Endothelial cell of umbilical vein (primary cell): ENCODE results near the gene ABL1. TPM values are rescaled to one million over a fixed set of nuclear protein-coding genes. Genes with fewer than 3 reads are reported as not detected.
A peak's percentile ranks its signal among the peaks of the same experiment; 100 is the strongest.

Experiments
- BruUV-seq: library from RNA; stranded (reverse); fragments of 400-500 nt; replicated peaks from 2 replicates; lab custom pipeline; 2021; lab: Mats Ljungman, UMichigan
- CTCF ChIA-PET: fragments of 300-600, 350-600 bp; sonication (Branson Sonifier 250); formaldehyde crosslinking; loops from one replicate; lab custom pipeline; 2021; ENCODE audit warnings: antibody characterized with exemption, inconsistent platforms; lab: Charles Lee
- POLR2A ChIA-PET: fragments of 300-600, 350-600 bp; sonication (Branson Sonifier 250); formaldehyde crosslinking; loops from one replicate; lab custom pipeline; 2021; ENCODE audit warnings: antibody characterized with exemption, inconsistent platforms; lab: Charles Lee
- DNase-seq: peaks from one replicate; pipeline ENCODE4 v3.0.0-alpha.2; 2011; ENCODE audit warnings: low read depth, low spot score
- FAIRE-seq: peaks from 2 replicates; lab custom pipeline; 2011; peaks lifted over from hg19 to GRCh38; lab: Jason Lieb, UNC
- H2AFZ ChIP-seq: 2 replicates; pipeline ENCODE4 v1.6.0; 2012; ENCODE audit warnings: low read depth, low read length, control low read depth, inconsistent platforms
- H3K27ac ChIP-seq: 2 replicates; pipeline ENCODE4 v1.5.1; 2011; ENCODE audit warnings: low read depth, mild to moderate bottlenecking, control low read depth, low read length, moderate library complexity; ENCODE audit not compliant: insufficient read depth
- H3K27me3 ChIP-seq, 2 experiments: 2 replicates each; pipeline versions ENCODE4 v1.6.0 to v1.6.1; 2011; ENCODE audit warnings: low read length in 2 of 2, mixed read lengths in 1 of 2; ENCODE audit not compliant: control insufficient read depth in 2 of 2, insufficient read depth in 2 of 2
- H3K36me3 ChIP-seq, 2 experiments: 2 replicates in 1 of 2; 3 replicates in 1 of 2; pipeline ENCODE4 v1.5.1; 2011; ENCODE audit warnings: low read length in 2 of 2, mild to moderate bottlenecking in 1 of 2, moderate library complexity in 1 of 2; ENCODE audit not compliant: control insufficient read depth in 2 of 2, insufficient read depth in 2 of 2; ENCODE audit errors: extremely low read depth in 1 of 2
- H3K4me1 ChIP-seq: 3 replicates; pipeline ENCODE4 v1.5.1; 2011; ENCODE audit warnings: mild to moderate bottlenecking, low read length; ENCODE audit not compliant: control insufficient read depth, insufficient read depth; ENCODE audit errors: extremely low read depth
- H3K4me2 ChIP-seq: 2 replicates; pipeline ENCODE4 v1.6.1; 2011; ENCODE audit warnings: low read length, control low read depth, mixed read lengths; ENCODE audit not compliant: insufficient read depth
- H3K4me3 ChIP-seq, 3 experiments: fragments of 200-600 bp in 1 of 3; sonication (generic), shearing (Covaris generic) in 1 of 3; replicated peaks in 1 of 3; 2 replicates each; pipeline ENCODE4 v1.5.1; 2011 to 2016; ENCODE audit warnings: control low read depth in 3 of 3, low read length in 3 of 3, mild to moderate bottlenecking in 2 of 3, inconsistent platforms in 1 of 3, low read depth in 1 of 3, moderate library complexity in 1 of 3; ENCODE audit not compliant: insufficient read depth in 1 of 3
- H3K79me2 ChIP-seq: 2 replicates; pipeline ENCODE4 v1.6.0; 2012; ENCODE audit warnings: low read length, inconsistent platforms; ENCODE audit not compliant: control insufficient read depth, insufficient read depth
- H3K9ac ChIP-seq: replicated peaks from 2 replicates; pipeline ENCODE3; 2011; ENCODE audit warnings: low read length, control low read depth; ENCODE audit not compliant: insufficient read depth; ENCODE audit errors: extremely low read depth
- H3K9me1 ChIP-seq: replicated peaks from 3 replicates; pipeline ENCODE4 v1.6.0; 2011; ENCODE audit warnings: mild to moderate bottlenecking, low read length; ENCODE audit not compliant: control insufficient read depth, insufficient read depth; ENCODE audit errors: extremely low read depth
- H3K9me3 ChIP-seq: replicated peaks from 2 replicates; pipeline ENCODE4 v1.5.1; 2012; ENCODE audit warnings: low read length, inconsistent platforms; ENCODE audit not compliant: control insufficient read depth, insufficient read depth
- H4K20me1 ChIP-seq: replicated peaks from 2 replicates; pipeline ENCODE3; 2011; ENCODE audit warnings: mild to moderate bottlenecking, low read length; ENCODE audit not compliant: control insufficient read depth, insufficient read depth; ENCODE audit errors: extremely low read depth
- EZH2 ChIP-seq: IDR thresholded peaks from 2 replicates; pipeline ENCODE4 v1.6.1; 2012; ENCODE audit warnings: borderline replicate concordance, low read depth, mild to moderate bottlenecking, moderate library complexity, low read length, inconsistent platforms; ENCODE audit not compliant: severe bottlenecking
- FOS ChIP-seq: IDR thresholded peaks from 2 replicates; pipeline ENCODE4 v1.6.1; 2011; ENCODE audit warnings: mild to moderate bottlenecking, low read length, moderate library complexity, borderline replicate concordance; ENCODE audit not compliant: insufficient read depth
- GATA2 ChIP-seq: IDR thresholded peaks from 2 replicates; pipeline ENCODE4 v1.7.0; 2011; ENCODE audit warnings: low read depth, mild to moderate bottlenecking, moderate library complexity, mixed read lengths, low read length; ENCODE audit not compliant: insufficient read length, insufficient read depth
- JUN ChIP-seq: IDR thresholded peaks from 2 replicates; pipeline ENCODE4 v1.6.1; 2011; ENCODE audit warnings: borderline replicate concordance, low read depth; ENCODE audit not compliant: insufficient read length, insufficient read depth
- MYC ChIP-seq: IDR thresholded peaks from one replicate; pipeline ENCODE4 v1.6.1; 2011; ENCODE audit warnings: mild to moderate bottlenecking, low read depth, low read length
- POLR2A ChIP-seq: IDR thresholded peaks from 2 replicates; pipeline ENCODE4 v1.6.1; 2012; ENCODE audit warnings: low read depth, mild to moderate bottlenecking, control low read depth, low read length
- POLR2AphosphoS5 ChIP-seq: IDR thresholded peaks from 2 replicates; pipeline ENCODE4 v1.6.1; 2012; ENCODE audit warnings: low read depth, mild to moderate bottlenecking, control low read depth, low read length, moderate library complexity; ENCODE audit not compliant: insufficient read depth
- dilution Hi-C: fragments of 300-500 bp; cut with MboI; formaldehyde crosslinking; loops from one replicate; pipeline ENCODE4 v1.15.0; 2019; ENCODE audit warnings: low sequenced_read_pairs; ENCODE audit not compliant: extremely low pct_ligation_motif_present
- intact Hi-C: fragments of 100-400 bp; cut with micrococcal nuclease; formaldehyde crosslinking; loops from one replicate; pipeline ENCODE4 v1.10.0; 2022
- polyA plus RNA-seq, 4 experiments: library from polyadenylated mRNA; depleted of rRNA in 3 of 4; stranded (reverse) in 3 of 4; unstranded in 1 of 4; fragments of >200 nt; gene quantifications; 2 replicates each; pipeline versions ENCODE4 v1.2.1 to v1.2.3, GENCODE V29; 2011 to 2012; ENCODE audit warnings: missing spikeins in 1 of 4
- total RNA-seq: library from RNA; stranded (reverse); gene quantifications from 2 replicates; pipeline ENCODE4 v1.2.3, GENCODE V29; 2021
- TF ChIP-seq, protein P1 (sequence below), 2 donors: IDR thresholded peaks; 1 replicate in 1 of 2; 2 replicates in 1 of 2; pipeline ENCODE4 v1.5.1; 2011; ENCODE audit warnings: low read length in 2 of 2, mild to moderate bottlenecking in 2 of 2, moderate library complexity in 2 of 2, control low read depth in 1 of 2, inconsistent platforms in 1 of 2, low read depth in 1 of 2; ENCODE audit not compliant: insufficient read depth in 1 of 2; ENCODE audit errors: extremely low read depth in 1 of 2
- TF ChIP-seq, protein P2 (sequence below): IDR thresholded peaks from 2 replicates; pipeline ENCODE4 v1.6.1; 2011; ENCODE audit not compliant: insufficient read depth, insufficient read length

Gene ABL1
- total and polyA plus RNA-seq, 2 donors (not counting 3 experiments of a cell fraction or from before 2014, with no cell fraction given) = 32.1 to 87.1 TPM

DNA sequence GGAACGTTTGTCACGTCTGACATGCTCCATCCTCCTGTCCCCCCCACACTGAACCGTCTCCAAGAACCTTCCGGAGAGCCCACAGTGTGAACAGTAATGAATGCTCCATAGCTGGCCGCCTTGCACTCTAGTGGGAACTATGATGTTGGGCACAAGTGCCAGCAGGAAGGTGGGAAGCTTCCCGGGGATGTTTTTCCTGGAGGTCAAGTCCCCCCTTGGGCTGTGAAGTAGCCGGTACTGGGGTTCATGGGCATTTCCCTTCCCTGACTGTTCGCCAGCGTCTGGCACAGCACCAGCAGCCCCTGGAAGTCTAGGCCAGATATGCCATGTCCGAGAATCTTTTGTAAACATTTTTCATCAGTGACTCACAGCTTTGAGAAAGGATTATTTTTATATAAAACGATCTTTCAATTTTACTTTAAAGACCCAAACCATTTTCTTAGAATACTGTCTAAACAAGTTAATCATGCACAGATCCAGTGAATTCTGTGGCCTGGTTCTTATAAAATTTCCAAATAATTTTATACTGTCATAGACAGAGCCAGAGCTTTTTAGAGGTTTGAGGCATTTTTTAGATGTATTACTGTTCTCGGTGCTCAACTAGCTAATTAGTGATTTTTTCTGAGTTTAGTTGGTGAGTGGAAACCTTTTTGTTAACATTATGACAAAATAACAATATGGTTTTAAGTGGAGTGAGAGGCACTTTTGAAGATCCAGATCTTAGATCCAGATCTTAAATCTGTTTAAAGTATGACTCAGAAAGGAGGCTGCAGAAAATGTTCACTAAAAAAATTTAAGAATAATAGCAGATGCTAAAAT is 11.6 kb downstream of the ABL1 start:
- intact Hi-C loops (loop anchor here (1.0 to 5.0 kb wide), 5 partner anchors 12 to 394 kb away; no protein-coding TSS in a partner anchor), dilution Hi-C loops (no loop called here)
- H3K4me2 ChIP-seq = peak overlapping the region; percentile 81
- H2AFZ ChIP-seq = no peak overlapping the region
- H3K4me1 ChIP-seq = peaks cover 62% of the 10 kb centered on the region
- BruUV-seq = no TSS peak
- FAIRE-seq (peak; percentile 88), DNase-seq (peak; percentile 93)
- peak overlapping the region; percentile 95 for H3K27ac ChIP-seq
- ChIA-PET POLR2A (interaction anchor here (0.6 to 2.0 kb wide), 4 partner anchors 9 to 89 kb away, joined by 3 to 6 read pairs (median 4); partner anchors contain the start of gene ABL1), CTCF (interaction anchor here (0.8 to 2.4 kb wide), 15 partner anchors 11 to 200 kb away, joined by 3 to 16 read pairs (median 5); partner anchors contain the start of gene ABL1)
- no peaks in the 10 kb centered on the region for H3K9me1 ChIP-seq
- TF ChIP-seq EZH2 (no peak), GATA2 (peak; percentile 83), FOS (peak; percentile 82), POLR2AphosphoS5 (peak; percentile 93), MYC (peak; percentile 19), POLR2A (peak; percentile 62), JUN (peak; percentile 67)
- TF ChIP-seq, protein P1, sequence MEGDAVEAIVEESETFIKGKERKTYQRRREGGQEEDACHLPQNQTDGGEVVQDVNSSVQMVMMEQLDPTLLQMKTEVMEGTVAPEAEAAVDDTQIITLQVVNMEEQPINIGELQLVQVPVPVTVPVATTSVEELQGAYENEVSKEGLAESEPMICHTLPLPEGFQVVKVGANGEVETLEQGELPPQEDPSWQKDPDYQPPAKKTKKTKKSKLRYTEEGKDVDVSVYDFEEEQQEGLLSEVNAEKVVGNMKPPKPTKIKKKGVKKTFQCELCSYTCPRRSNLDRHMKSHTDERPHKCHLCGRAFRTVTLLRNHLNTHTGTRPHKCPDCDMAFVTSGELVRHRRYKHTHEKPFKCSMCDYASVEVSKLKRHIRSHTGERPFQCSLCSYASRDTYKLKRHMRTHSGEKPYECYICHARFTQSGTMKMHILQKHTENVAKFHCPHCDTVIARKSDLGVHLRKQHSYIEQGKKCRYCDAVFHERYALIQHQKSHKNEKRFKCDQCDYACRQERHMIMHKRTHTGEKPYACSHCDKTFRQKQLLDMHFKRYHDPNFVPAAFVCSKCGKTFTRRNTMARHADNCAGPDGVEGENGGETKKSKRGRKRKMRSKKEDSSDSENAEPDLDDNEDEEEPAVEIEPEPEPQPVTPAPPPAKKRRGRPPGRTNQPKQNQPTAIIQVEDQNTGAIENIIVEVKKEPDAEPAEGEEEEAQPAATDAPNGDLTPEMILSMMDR (IDR thresholded peaks at IDR 0.05; ENCODE audit: extremely low read depth in 1 of 2, insufficient read depth in 1 of 2, low read depth in 1 of 2, low read length in 2 of 2) = no peak
- TF ChIP-seq, protein P2, sequence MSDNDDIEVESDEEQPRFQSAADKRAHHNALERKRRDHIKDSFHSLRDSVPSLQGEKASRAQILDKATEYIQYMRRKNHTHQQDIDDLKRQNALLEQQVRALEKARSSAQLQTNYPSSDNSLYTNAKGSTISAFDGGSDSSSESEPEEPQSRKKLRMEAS = no peak
- no peaks in the 10 kb centered on the region for H3K27me3 ChIP-seq
- H3K9me3 ChIP-seq = no peaks in the 10 kb centered on the region
- H3K9ac ChIP-seq = peak overlapping the region; percentile 73
- H3K36me3 ChIP-seq = no peaks in the 10 kb centered on the region
- peak overlapping the region in 2 of 3 experiments; percentile 2 to 56 for H3K4me3 ChIP-seq
- H3K79me2 ChIP-seq = peaks cover 71% of the 10 kb centered on the region
- no peaks in the 10 kb centered on the region for H4K20me1 ChIP-seq
